Measurements from ENCODE around the gene PCBP3.
"Not testable (repeated sequence)": the region's sequence is repeated elsewhere in the genome, so short reads cannot be mapped to it uniquely, and the experiment has no call there.

The PCBP3 gene

DNA sequence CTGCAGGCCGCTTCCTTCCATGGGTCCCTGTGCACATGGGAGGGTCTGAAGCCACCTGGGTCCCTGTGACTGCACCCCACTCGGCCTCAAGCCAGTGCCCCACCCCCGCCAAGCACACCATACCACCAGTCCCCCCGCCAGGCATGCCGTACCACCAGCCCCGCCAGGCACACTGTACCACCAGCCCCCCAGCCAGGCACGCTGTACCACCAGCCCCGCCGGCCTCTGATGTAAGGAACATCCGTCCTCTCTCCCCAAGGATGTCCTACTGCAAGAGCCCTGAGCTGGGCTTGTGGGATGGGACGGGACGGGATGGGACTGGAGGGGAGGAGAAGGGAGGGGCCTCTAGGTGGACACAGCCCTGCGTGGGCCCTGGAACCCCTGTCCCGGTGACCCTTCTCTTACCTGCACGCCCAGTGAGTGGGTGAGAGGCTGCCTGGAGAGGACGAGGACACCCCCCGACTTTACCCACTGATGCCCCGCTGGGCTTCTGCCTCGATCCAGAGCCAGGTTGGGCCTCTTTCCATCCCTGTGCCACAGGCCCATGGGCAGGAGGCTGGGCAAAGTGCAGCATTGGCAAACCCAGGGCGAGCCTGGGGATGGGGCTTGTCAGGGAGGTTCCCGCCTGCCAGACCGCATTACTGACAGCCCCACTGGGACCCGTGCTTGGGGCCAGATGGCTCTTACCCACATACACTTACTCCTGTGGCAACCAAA, 297.3 kb downstream of the PCBP3 start:
- no peak for DNase-seq

DNA sequence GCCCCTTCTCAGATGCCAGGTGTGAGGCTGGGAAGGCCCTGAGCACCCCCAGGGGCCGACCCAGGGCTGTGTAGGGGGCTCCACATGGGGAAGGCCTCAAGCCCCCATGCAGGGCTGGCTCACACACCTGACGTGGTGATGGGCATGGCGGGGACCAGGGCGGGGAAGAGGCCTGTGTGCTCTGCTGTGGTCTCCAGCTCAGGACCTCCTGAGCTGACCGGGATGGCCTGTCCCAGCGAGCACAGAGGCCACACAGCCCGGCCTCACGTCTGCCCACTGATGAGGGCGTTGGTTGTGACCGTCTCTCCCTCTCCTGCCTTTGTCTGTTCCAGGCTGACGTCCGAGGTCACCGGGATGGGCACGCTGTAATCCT, 297.8 kb downstream of the PCBP3 start:
- DNase-seq, result no peak

DNA sequence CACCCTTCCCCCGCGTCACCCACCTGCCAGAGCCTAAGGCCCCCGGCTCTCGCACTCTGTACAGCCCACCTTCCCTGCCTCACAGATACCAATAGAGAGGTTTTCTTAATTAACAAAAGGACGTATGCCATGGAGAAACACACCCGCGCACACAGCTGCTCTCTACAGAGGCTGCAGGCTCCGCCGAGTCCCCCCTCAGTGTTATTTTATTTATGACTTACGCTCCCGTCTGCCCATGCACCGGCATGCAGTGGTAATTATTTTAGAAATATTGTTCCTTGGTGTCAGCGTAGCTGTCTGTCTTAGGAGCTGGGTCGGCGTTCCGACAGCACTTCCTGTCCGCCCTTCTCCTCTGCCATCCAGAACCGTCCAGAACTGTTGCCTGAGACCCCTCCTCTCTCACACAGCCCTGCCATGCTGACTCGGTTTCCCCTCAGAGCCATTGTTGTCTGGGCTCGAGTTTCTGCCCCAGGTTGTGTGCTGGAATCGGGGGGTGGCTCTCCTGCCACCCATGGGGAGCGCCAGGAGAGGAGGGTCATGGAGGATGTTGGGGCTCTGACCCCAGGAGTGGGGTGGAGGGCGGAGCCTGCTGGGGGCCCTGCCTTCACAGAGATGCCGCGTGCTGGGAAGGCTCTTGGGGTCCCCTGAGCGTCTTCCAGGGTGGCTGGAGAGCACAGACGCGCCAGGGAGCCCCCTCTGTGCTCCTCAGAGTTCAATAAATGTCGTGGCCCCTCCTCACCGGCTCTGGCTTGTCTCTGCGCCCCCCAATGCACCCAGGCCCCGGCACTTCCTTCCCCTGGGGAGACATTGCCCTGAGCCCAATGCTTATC, 298.4 kb downstream of the PCBP3 start:
- DNase-seq, result no peak

DNA sequence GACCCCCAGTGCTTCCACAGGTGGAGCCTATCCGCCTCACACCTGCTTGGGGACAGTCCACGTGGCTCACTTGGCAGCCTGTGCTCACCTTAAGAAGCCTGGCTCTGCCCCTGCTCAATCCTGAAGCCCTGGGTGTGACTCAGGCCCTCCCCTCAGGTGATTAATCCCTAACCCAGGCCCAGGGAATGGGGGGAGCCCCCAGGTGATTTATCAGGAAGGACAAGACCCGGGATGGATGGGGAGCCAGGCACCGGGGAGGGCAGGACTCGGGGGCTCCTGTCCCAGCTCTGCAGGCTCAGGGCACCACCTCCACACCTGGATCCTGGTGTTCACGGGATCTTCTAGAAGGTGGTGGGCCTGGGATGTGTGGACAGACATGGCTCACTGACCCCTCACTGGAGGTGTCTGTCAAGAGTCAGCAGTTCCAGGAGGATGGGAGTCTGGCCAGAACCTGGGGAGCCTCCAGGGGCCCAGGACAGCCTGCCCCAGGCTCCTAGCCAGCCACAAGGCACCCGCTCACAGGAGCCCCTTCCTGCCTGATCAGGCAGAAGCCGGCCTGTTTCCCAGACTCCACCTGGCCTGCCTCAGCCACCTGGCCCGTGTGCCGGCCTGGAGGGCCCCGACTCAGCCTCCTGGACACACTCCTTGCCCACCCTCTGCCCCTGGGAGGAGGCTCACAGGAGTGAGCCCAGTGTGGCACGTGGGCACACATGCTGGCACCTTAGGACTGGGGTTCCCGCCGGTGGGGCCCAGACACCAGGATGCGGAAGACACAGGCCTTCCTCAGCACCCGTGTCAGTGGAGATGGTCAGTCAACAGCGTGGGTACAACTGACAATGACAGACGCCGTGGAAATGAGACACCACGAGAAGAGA, 299.5 kb downstream of the PCBP3 start:
- no peak for DNase-seq

DNA sequence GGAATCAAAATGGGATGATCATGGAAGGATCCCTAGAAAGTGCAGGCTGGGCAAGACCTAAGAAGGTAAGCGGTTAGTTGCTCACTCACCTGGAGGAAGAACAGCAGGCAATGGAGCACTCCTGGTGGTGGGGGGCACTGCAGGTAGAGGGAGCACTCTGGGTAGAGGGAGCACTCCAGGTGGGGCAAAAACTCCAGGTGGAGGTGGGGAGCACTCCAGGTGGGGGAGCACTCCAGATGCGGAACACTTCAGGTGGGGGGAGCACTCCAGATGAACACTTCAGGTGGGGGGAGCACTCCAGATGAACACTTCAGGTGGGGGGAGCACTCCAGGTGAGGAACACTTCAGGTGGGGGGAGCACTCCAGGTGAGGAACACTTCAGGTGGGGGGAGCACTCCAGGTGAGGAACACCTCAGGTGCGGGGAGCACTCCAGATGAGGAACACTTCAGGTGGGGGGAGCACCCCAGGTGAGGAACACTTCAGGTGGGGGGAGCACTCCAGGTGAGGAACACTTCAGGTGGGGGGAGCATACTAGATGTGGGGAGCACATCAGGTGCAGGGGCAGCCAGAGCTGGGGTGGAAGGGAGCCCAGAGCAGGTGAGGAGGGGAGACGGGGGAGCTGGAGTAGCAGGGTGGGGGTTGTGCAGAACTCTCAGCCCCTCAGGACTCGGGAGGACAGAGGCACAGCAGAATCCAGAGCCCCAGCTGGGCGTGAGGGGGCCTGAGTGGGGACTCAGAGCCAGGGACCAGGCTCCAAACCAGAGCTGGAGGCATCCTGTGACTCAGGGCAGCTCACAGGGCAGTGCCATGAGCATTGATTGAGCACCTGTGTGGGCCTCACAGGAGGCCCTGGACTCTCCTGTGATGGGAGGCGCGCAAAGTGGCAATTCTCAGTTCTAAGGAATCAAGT, 300.4 kb downstream of the PCBP3 start:
- DNase-seq, result no peak

DNA sequence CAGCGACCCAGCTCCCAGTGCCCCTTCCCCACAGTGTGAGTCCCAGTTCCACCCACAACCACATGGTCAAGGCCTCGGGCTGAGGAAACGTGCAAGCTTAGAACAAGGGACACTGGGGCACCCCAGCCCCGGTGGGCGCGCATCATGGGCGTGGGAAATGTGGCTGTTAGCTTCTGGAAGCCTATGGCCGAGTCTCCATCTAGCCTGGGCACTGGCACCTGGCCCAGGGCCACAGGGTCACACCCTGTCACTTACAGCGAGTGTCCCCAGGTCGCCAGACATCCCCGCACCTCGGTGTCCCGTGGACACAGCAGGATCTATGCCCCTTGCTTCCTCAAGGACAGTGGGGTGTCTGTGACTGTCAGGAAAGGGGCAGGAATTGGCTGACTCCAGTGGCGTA, 301.1 kb downstream of the PCBP3 start:
- DNase-seq, result no peak

DNA sequence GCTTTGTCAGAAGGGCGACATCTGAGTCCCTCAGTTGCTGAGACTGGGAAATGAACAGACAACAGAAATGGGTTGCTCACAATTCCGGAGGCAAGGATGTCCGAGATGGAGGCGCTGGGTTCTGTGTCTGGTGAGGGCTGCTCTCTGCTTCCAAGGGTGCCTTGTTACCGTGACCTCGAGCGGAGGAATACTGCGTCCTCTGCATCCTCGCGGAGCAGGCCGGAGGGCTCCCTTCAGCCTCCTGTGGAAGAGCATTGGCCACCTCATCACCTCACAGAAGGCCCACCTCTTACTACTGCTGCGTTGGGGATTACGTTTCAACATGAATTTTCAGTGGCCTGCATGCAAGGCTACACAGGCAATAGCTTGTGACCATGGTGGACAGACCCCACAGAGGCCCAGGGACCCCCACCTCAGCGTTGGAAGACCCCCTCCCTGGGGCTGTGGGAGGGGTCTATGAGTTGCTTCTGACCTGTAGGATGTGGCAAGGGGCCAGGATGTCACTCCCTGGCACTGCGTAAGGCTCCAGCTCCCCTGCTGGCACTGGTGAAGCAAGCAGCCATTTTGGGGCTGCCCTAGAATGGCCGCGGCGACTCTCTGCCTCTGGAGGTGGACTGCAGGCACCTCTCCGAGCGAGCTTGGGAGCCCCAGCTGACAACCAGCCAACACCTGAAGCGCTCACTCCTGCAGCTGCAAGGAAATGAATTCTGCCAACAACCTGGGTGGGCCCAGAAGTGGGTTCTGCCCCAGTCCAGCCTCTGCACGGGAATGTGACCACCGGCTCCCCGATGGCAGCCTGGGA, 301.7 kb downstream of the PCBP3 start:
- DNase-seq, result no peak

DNA sequence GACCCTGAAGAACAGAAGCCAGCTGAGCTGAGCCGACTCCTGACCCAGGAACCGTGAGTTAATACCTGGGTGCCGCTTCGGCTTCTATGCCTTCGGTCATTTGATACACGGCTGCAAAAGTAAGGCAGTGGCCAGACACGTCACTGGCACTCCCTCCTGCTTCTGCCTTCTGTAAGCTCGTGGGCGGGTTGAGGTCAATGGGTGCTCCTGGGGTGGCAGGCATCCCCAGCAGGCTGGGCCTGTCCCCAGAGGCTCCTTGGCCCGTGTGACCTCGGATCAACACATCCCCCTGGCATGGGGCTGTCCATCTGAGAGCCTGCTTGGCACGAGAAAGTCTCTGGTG, 302.3 kb downstream of the PCBP3 start:
- no peak for DNase-seq

DNA sequence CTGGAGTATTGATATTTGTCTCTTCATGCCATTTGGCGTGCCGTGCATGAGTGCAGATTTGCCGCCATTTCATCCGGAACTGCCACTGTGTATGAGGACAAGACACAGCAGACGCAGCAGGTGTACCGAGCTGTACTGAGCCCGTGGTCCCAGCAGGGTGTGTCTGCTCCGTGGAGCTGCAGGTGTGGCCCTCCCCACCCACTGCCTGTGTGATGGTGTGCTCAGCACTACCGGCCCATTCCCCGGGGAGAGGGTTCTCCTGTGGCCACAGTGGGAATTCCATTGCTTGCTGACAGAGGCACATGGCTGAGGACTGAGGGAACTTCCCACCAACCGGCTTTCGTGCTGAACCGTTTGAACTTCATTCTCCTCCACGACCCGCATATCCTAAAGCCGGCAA, 303.8 kb downstream of the PCBP3 start:
- DNase-seq, result no peak

DNA sequence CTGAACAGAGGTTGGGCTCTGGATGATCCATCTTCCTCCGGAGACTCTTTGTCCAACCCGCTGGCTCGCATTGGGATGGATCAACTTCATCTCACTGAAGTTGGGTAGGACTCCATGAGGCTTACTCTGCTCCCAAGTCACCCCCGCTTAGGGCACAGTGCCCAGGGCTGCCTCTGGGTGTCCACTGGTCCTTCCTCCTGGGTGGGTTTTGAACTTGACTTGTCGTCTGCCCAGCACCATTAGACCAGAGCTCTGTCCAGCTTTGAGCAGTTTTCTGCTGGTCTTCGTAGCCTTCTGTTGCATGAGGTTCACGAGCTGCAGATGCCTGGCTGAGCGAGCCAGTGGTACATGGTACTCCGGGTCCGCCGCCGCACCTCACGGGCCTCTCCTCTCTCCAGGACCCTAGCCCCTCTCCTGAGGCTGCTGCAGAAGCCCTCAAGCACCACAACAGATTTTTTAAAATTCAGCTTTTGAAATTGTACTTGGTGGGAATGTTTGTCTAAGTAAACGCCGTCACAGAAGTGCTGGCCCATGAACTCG, 304.3 kb downstream of the PCBP3 start:
- DNase-seq, result no peak

DNA sequence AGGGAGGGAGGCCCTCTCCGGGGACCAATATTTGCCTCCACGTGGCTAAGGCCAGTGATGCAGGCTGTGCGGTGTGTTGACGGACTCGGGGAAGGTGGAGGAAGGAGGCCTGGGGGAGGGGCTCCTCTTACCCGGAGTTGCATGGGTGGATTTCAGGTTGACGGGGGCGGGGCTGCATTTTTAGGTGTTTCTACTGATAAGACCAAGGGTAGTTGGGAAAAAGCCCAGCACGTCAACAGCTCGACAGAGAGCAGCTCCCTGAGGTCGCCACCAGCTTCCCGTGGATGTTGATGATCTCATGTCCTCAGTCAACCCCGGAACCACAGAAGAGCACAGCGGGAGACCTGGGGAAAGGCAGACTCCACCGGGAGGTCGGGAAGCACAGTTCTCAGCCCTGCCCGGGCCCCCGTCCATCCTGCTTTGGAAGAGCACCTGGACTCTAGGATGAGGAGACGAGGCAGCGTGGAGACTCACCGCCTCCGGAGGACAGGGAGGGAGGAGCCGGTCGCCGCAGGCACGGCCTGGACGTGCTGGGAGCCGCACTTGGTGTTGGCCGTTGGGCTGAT, 305.1 kb downstream of the PCBP3 start:
- no peak for DNase-seq

DNA sequence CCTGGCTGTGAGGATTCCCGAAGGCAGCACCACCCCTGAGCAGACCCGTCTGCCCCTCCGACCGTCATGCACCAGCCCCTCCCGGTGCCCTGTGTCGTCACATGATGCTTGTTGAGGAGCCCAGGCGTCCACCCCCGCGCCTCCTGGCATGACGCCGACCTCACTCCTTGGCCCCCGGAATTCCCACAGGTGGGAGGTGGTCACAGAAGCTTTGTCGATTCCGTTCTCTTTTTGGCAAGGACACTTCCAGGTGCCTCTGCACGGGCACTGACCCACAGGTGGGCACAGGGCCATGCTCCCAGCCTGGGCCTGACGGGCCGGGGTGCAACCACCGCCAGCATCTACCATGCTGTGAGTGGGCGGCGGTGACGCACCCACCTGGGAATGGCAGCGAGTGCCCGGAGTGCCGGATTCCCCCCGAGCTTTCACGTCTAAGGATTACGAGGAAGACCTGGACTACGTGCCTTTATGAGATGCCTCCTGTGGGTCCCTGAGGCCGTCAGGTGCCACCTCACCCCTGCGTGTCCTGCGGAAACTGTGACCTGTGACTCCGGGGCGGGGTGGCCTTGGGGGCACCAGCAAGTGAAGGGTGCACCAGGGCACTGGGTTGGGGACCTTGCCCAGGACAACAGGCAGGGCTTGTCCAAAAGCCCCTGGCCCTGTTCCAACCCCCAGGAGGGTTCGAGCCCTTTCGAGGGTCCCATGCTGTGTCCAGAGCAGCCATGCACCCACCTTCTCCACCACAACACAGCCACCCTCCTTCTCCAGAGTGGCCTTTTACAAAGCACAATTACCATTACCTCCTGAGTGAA, 306.6 kb downstream of the PCBP3 start:
- no peak for DNase-seq

DNA sequence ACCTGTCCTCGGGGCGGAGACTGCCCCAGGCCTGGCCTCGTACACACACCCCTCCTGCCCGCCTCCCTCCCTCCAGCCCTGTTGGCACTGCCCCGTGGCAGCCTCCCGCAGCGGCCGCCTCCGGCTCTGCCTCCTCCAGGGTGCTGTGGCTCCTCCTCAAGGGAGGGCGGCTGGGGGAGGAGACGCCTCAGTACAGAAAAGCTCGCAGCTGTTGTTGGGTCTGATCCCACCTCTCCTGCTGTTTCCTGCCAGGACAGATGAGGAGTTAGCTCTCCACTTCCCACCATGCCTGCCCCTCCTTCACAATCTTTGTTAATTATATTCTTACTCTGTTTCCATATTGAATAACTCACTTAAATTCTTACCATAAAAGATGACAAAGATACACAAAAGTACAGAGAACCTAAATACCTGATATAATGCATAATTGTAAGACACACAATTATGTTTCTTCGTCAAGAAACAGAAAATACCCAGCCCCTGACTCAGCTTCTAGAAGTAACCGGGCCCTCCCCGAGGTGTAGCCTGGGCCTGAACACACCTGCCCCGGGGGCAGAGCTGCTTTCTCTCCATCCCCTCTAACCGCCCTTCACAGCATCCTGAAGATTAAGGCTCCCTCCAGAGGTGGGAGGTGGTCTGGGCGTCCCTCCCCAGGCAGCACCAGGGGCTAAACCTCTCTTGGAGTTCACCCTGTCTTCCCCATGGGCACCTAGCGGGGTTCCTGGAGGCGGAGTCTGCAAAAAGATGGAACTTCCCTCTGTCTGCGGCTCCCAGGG, 307.4 kb downstream of the PCBP3 start:
- DNase-seq, result no peak

DNA sequence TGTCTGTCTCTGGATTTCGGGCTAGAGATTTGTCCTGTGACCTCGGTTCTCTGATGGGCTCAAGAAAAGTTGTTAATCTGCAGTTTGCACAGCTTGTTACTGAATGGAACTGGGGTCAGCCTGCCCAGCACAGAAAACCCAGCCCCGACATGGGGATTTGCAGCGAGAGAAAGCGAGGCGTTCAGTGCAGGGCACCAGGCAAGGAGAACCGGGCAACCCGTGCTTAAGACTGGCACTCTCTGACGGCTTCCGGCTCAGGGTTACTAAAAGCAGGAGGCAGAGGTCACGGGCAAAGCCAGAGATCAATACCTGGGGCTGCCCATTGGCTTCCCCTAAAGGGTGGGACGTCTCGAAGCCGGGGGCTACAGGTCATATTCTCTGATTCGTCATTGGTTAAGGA, 308.2 kb downstream of the PCBP3 start:
- DNase-seq, result no peak

DNA sequence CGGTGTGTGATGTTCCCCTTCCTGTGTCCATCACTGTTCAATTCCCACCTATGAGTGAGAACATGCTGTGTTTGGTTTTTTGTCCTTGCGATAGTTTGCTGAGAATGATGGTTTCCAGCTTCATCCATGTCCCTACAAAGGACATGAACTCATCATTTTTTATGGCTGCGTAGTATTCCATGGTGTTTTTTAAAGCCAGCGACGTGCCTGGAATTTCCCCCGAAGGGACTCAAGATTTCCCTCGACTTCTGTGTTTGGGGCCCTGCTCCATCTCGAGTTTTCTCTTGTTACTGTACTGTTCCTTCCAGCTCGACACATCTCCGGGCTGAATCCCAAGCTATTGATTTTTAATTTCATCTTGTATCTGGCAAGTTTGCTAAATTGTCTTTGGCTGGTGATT, 309.0 kb downstream of the PCBP3 start:
- DNase-seq, result not testable (repeated sequence)

DNA sequence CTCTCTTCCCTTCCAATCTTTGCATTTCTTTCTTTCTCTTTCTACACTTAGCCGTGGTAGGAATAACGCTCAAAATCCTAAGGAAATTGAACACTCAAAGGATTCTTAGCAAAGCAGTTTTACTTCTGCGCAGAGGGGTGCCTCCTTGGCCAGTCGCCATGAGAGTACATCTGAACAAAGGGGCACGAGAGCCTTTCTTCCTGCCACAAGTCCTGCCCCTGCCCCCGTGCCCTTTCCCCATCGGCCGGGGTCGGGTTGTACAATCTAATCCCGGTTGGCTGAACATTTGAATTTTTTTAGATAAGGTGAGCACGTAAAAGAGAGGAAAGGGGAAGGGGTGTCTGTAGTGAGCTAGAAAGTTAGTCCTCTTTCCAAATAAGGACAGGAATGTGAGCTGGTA, 309.4 kb downstream of the PCBP3 start:
- no peak for DNase-seq

DNA sequence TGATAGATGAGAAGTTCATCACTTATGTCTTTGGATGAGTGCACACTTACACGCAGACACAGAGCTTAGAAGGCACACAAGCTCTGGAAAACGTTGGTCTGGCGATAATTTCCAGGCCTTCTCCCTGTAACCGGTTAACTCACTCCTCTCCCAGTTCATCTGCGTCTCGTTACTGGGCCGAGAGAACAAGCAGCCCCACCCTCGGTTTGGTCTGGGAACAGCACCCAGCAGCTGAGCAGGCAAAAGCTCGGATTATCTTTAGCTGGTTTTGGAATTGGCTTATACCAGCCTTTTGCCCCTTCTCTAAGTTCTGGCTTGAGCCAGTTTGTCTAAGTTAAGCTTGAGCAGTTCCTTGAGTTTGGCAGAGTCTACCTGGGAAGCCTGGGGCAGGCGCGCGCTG, 310.7 kb downstream of the PCBP3 start:
- no peak for DNase-seq

DNA sequence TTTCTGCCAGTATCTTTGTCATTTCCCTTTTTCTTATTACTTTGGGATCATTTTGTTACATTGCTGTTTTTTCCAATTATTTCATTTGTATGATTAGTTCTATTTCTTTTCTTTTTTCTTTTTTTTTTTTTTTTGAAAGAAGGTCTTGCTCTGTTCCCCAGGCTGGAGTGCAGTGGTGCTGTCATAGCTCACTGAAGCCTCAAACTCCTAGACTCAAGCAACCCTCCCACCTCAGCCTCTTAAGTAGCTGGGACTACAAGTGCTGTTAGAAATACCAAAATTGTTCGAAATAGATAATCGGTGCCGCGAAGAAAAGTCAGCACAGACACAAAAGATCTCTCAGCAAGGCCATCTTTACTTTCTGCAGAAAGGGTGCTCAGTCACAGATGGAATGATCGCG, 311.4 kb downstream of the PCBP3 start:
- no peak for DNase-seq

DNA sequence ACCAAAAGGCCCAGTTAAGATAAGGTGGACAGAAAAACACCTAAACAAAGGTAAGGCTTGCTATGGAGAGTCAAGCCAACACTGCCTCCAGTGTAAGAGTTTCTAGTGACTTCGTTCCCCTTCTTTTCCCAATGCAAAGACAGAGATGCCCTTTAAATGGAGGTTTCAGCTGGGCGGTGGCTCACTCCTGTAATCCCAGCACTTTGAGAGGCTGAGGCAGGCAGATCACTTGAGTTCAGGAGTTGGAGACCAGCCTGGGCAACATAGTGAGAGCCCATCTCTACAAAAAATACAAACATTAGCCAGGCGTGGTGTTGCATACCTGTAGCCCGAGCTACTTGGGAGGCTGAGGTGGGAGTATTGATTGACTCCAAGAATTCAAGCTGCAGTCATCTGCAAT, 314.0 kb downstream of the PCBP3 start:
- no peak for DNase-seq

All from activated naive CD4-positive, alpha-beta T cell treated with anti-CD3 and anti-CD28 coated beads, Interleukin-2, amount 50 U/mL, for 16 hours (primary cell).